Calu3 (cell line): Measurements from ENCODE around the gene OSBP2. TPM values are rescaled to one million over a fixed set of nuclear protein-coding genes. Genes with fewer than 3 reads are reported as not detected.

ENCODE experiments used
- BruUV-seq: library from RNA; stranded (reverse); fragments of 400-500 nt; replicated peaks from 2 replicates; lab custom pipeline; 2021; lab: Mats Ljungman, UMichigan
- CTCF ChIA-PET: fragments of 300-600 bp; sonication (Branson Sonifier 250); formaldehyde crosslinking; loops from one replicate; lab custom pipeline; 2022; ENCODE audit warnings: antibody characterized with exemption; lab: Charles Lee
- DNase-seq: peaks from one replicate; pipeline ENCODE4 v3.0.0; 2022
- H3K27ac Mint-ChIP-seq: one replicate; pipeline ENCODE4 v1.8.0; 2022; ENCODE audit warnings: mixed read lengths; ENCODE audit not compliant: unreplicated experiment
- H3K27me3 Mint-ChIP-seq: one replicate; pipeline ENCODE4 v1.8.0; 2022; ENCODE audit warnings: mixed read lengths; ENCODE audit not compliant: unreplicated experiment
- H3K36me3 Mint-ChIP-seq: one replicate; pipeline ENCODE4 v1.8.0; 2022; ENCODE audit warnings: mild to moderate bottlenecking, moderate library complexity, mixed read lengths; ENCODE audit not compliant: insufficient read depth, unreplicated experiment
- H3K4me1 Mint-ChIP-seq: one replicate; pipeline ENCODE4 v1.8.0; 2022; ENCODE audit warnings: mild to moderate bottlenecking, low read depth, mixed read lengths; ENCODE audit not compliant: unreplicated experiment
- H3K4me3 Mint-ChIP-seq: one replicate; pipeline ENCODE4 v1.8.0; 2022; ENCODE audit warnings: mild to moderate bottlenecking, low read depth, moderate library complexity, mixed read lengths; ENCODE audit not compliant: unreplicated experiment
- H3K9me3 Mint-ChIP-seq: one replicate; pipeline ENCODE4 v1.8.0; 2022; ENCODE audit warnings: low read depth, mixed read lengths; ENCODE audit not compliant: unreplicated experiment
- intact Hi-C: fragments of 100-400 bp; cut with micrococcal nuclease; formaldehyde crosslinking; loops from one replicate; pipeline ENCODE4 v1.10.0; 2022; ENCODE audit not compliant: unreplicated experiment
- total RNA-seq: library from RNA; stranded (reverse); gene quantifications from 2 replicates; pipeline ENCODE4 v1.2.3, GENCODE V29; 2022
- TF ChIP-seq, protein P1 (sequence below): fragments of 200-600 bp; IDR thresholded peaks from one replicate; pipeline ENCODE4 v1.8.0; 2022; ENCODE audit warnings: antibody characterized with exemption; ENCODE audit not compliant: unreplicated experiment

The OSBP2 gene
- total RNA-seq, 1 experiment from 2014 or later, result 5.2 TPM

DNA sequence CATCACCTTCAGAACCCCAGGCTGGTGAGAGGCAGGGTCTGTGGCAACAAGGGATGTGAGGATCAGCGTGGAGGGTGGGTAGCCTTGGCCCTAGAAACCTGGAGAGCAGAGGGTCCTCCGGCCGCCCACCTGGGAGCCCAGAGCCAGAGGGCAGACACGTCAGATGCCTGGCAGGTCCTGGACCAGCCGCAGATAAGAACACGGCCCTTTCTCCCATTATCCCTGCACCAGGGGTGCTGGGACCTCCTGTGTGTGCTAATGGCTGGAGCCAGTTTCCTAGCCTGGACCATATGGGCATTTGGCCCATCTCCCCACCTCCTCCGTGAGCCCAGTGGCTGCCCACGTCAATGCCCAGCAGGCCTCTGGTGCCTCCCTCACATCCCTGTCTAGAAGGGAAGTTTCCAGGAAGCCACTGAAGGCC, 185.5 kb downstream of the OSBP2 start:
- Mint-ChIP-seq H3K27me3 (no peaks in the 10 kb centered on the region), H3K4me1 (peaks cover 8% of the 10 kb centered on the region), H3K4me3 (no peak overlapping the region), H3K36me3 (no peaks in the 10 kb centered on the region), H3K9me3 (no peaks in the 10 kb centered on the region), H3K27ac (no peak overlapping the region)
- BruUV-seq, result no TSS peak
- no peak for DNase-seq
- intact Hi-C loops, result no loop called here
- CTCF ChIA-PET, result no interaction called here
- TF ChIP-seq, protein P1, sequence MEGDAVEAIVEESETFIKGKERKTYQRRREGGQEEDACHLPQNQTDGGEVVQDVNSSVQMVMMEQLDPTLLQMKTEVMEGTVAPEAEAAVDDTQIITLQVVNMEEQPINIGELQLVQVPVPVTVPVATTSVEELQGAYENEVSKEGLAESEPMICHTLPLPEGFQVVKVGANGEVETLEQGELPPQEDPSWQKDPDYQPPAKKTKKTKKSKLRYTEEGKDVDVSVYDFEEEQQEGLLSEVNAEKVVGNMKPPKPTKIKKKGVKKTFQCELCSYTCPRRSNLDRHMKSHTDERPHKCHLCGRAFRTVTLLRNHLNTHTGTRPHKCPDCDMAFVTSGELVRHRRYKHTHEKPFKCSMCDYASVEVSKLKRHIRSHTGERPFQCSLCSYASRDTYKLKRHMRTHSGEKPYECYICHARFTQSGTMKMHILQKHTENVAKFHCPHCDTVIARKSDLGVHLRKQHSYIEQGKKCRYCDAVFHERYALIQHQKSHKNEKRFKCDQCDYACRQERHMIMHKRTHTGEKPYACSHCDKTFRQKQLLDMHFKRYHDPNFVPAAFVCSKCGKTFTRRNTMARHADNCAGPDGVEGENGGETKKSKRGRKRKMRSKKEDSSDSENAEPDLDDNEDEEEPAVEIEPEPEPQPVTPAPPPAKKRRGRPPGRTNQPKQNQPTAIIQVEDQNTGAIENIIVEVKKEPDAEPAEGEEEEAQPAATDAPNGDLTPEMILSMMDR, result no peak

DNA sequence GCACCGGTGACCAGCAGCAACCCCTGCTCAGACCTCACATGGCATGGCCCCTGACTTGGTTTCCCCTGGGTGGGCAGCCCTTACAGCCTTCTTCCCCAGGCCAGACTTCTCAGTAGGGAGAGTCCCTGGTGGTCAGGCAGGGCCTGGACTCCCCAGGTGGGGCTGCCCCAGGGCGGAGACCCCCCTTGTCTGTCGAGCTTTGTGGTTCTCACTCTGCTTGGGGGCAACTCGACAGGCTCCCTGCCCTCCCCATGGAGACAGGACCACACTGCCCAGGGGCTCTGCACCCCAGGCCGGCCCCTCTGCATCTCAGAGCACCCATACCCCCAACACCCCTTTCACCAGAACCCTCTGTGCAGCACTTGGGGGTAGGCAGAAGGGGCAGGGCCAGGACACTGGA, 186.2 kb downstream of the OSBP2 start:
- Mint-ChIP-seq H3K4me3 (no peak overlapping the region), H3K27ac (no peak overlapping the region), H3K36me3 (no peaks in the 10 kb centered on the region), H3K9me3 (no peaks in the 10 kb centered on the region), H3K4me1 (peaks cover 8% of the 10 kb centered on the region), H3K27me3 (no peaks in the 10 kb centered on the region)
- TF ChIP-seq, protein P1, result no peak
- no TSS peak for BruUV-seq
- DNase-seq, result no peak
- intact Hi-C loops, result no loop called here
- CTCF ChIA-PET, result no interaction called here

DNA sequence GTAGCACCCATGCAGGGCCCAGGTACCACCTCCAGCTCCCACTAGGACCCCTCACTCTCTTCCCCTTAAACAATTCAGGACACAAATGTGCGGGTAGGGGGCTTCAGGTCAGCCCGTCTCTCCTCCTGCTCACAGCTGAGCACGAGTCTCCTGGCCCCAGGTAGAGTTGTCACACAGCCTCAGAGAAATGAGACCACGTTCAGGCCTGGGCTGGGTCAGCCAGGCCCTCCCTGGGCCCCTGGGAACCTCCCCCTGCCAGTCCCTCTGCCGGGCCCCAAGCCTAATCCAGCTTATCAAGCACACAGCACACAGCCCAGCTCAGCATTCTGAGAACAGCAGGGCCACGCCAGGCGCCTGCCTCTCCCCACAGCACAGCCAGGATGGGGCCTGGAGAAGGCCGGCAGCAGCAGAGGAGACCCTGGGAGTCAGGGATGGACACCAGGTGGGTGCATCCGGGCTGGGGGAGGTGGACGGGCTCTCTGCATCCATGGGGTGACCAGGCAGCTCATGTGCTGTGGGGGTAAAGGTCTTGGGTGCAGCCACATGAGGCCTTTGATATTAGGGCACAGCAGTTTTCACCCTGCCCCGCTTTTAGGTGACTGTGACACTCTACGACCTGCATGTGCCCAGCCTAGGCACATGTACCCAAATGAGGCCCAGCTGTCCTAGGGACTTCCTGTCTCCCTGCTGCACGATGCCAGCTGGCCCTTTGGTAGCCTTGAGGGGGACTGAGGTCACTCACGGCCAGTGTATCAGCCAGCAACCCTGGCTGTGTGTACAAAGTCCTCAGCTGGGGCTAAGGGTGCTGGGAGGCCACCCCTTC, 186.9 kb downstream of the OSBP2 start:
- peaks cover 8% of the 10 kb centered on the region for H3K4me1 Mint-ChIP-seq
- CTCF ChIA-PET, result no interaction called here
- H3K4me3 Mint-ChIP-seq, result no peak overlapping the region
- H3K36me3 Mint-ChIP-seq, result no peaks in the 10 kb centered on the region
- H3K9me3 Mint-ChIP-seq, result no peaks in the 10 kb centered on the region
- TF ChIP-seq, protein P1, result no peak
- intact Hi-C loops, result no loop called here
- DNase-seq, result no peak
- no peaks in the 10 kb centered on the region for H3K27me3 Mint-ChIP-seq
- no TSS peak for BruUV-seq
- no peak overlapping the region for H3K27ac Mint-ChIP-seq

DNA sequence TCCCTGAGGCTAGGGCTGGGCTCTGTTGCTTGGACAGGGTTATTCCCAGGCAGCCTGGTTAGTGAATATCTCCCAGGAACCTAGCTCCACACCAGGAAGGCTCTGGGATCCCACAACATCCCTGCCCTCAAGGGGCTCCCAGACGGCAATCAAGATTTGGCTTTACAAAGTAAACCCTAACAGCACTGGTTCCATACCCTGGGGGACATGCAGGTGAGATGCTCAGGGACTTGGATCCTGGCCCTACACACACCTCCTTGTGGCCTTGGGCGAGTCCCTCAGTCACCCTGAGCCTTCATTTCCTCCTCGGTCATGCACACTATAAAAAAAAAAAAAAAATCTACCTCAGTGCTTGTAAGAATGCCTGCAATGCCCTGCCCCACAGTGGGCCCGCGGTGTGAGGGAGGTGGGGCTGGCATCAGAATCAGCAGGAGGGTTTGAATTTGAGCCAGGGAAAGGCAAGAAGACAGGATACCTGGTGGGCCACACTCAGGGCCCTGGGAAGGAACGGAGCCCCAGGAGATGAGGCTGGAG, 187.6 kb downstream of the OSBP2 start:
- TF ChIP-seq, protein P1, result no peak
- Mint-ChIP-seq H3K36me3 (no peaks in the 10 kb centered on the region), H3K27me3 (no peaks in the 10 kb centered on the region), H3K27ac (no peak overlapping the region), H3K4me3 (no peak overlapping the region), H3K9me3 (no peaks in the 10 kb centered on the region), H3K4me1 (peaks cover 8% of the 10 kb centered on the region)
- DNase-seq, result no peak
- no TSS peak for BruUV-seq
- intact Hi-C loops, result no loop called here
- CTCF ChIA-PET, result no interaction called here
